Activated T-helper 17 cell treated with anti-CD3 and anti-CD28 coated beads, Interleukin-2, amount 50 U/mL, for 72 hours (primary cell): ENCODE measurements around the gene MYH7B. TPM values are rescaled to one million over a fixed set of nuclear protein-coding genes. Genes with fewer than 3 reads are reported as not detected.

Source experiments
- ATAC-seq: fragments of 150-1000 bp; cut with Tn5 transposase; replicated peaks from 2 replicates; pipeline ENCODE4 v1.10.0; 2021; ENCODE audit warnings: mild to moderate bottlenecking, moderate library complexity
- H3K27ac Mint-ChIP-seq: one replicate; pipeline ENCODE4 v1.8.0; 2022; ENCODE audit warnings: mixed read lengths
- H3K27me3 Mint-ChIP-seq: one replicate; pipeline ENCODE4 v1.8.0; 2022; ENCODE audit warnings: mixed read lengths
- H3K36me3 Mint-ChIP-seq: one replicate; pipeline ENCODE4 v1.8.0; 2022; ENCODE audit warnings: low read depth, mild to moderate bottlenecking, mixed read lengths
- H3K4me1 Mint-ChIP-seq: one replicate; pipeline ENCODE4 v1.8.0; 2022; ENCODE audit warnings: mixed read lengths
- H3K4me3 Mint-ChIP-seq: one replicate; pipeline ENCODE4 v1.8.0; 2022; ENCODE audit warnings: mild to moderate bottlenecking, mixed read lengths
- H3K9me3 Mint-ChIP-seq: one replicate; pipeline ENCODE4 v1.8.0; 2022; ENCODE audit warnings: mixed read lengths
- total RNA-seq, 2 donors: library from RNA; stranded (reverse); gene quantifications; one replicate each; pipeline ENCODE4 v1.2.3, GENCODE V29; 2022

The MYH7B gene
- total RNA-seq, 2 donors from 2014 or later, result 0.24 to 0.29 TPM

GRCh38 chr20:34987288-34988190 is 31.9 kb downstream of the MYH7B start:
- Mint-ChIP-seq H3K27ac (no peak overlapping the region), H3K4me1 (peaks cover 8% of the 10 kb centered on the region), H3K4me3 (no peak overlapping the region), H3K27me3 (peaks cover 13% of the 10 kb centered on the region), H3K9me3 (no peaks in the 10 kb centered on the region), H3K36me3 (no peaks in the 10 kb centered on the region)
- no peak for ATAC-seq

GRCh38 chr20:34988191-34988540 is 32.5 kb downstream of the MYH7B start:
- no peak overlapping the region for H3K4me3 Mint-ChIP-seq
- peaks cover 9% of the 10 kb centered on the region for H3K27me3 Mint-ChIP-seq
- no peaks in the 10 kb centered on the region for H3K36me3 Mint-ChIP-seq
- no peaks in the 10 kb centered on the region for H3K9me3 Mint-ChIP-seq
- H3K4me1 Mint-ChIP-seq, result peaks cover 8% of the 10 kb centered on the region
- no peak overlapping the region for H3K27ac Mint-ChIP-seq
- no peak for ATAC-seq

GRCh38 chr20:34989118-34989517 is 33.5 kb downstream of the MYH7B start:
- no peak for ATAC-seq
- Mint-ChIP-seq H3K4me3 (no peak overlapping the region), H3K27ac (no peak overlapping the region)

GRCh38 chr20:34989670-34990069 is 34.0 kb downstream of the MYH7B start:
- H3K27ac Mint-ChIP-seq, result no peak overlapping the region
- peaks cover 3% of the 10 kb centered on the region for H3K27me3 Mint-ChIP-seq
- no peak for ATAC-seq
- no peak overlapping the region for H3K4me3 Mint-ChIP-seq
- no peaks in the 10 kb centered on the region for H3K9me3 Mint-ChIP-seq
- H3K36me3 Mint-ChIP-seq, result no peaks in the 10 kb centered on the region
- H3K4me1 Mint-ChIP-seq, result peaks cover 8% of the 10 kb centered on the region

More at GRCh38 chr20:34989118-34989517, 33.5 kb downstream of the MYH7B start:
- no peaks in the 10 kb centered on the region for H3K36me3 Mint-ChIP-seq
- H3K27me3 Mint-ChIP-seq, result peaks cover 3% of the 10 kb centered on the region
- H3K9me3 Mint-ChIP-seq, result no peaks in the 10 kb centered on the region
- H3K4me1 Mint-ChIP-seq, result peaks cover 8% of the 10 kb centered on the region

GRCh38 chr20:34990231-34990630 is 34.6 kb downstream of the MYH7B start:
- Mint-ChIP-seq H3K27me3 (peaks cover under 1% of the 10 kb centered on the region), H3K4me1 (peaks cover 5% of the 10 kb centered on the region), H3K36me3 (no peaks in the 10 kb centered on the region), H3K9me3 (no peaks in the 10 kb centered on the region), H3K27ac (no peak overlapping the region), H3K4me3 (no peak overlapping the region)
- no peak for ATAC-seq

- Mint-ChIP-seq H3K27ac (peak overlapping the region; percentile 65), H3K4me3 (no peak overlapping the region), H3K9me3 (no peaks in the 10 kb centered on the region), H3K27me3 (no peaks in the 10 kb centered on the region), H3K36me3 (no peaks in the 10 kb centered on the region), H3K4me1 (peaks cover 3% of the 10 kb centered on the region)
- ATAC-seq, result no peak
These were observed 35.1 kb downstream of the MYH7B start for GRCh38 chr20:34990661-34991214.

- Mint-ChIP-seq H3K27ac (no peak overlapping the region), H3K27me3 (no peaks in the 10 kb centered on the region), H3K36me3 (peaks cover 5% of the 10 kb centered on the region), H3K4me3 (no peak overlapping the region), H3K4me1 (peaks cover 3% of the 10 kb centered on the region), H3K9me3 (no peaks in the 10 kb centered on the region)
- no peak for ATAC-seq
These were observed 37.2 kb downstream of the MYH7B start for GRCh38 chr20:34992751-34993417.

- Mint-ChIP-seq H3K36me3 (peaks cover 16% of the 10 kb centered on the region), H3K27ac (no peak overlapping the region), H3K4me1 (peaks cover 3% of the 10 kb centered on the region)
These were observed 38.4 kb downstream of the MYH7B start for GRCh38 chr20:34993941-34994508.

GRCh38 chr20:34994509-34995131 is 39.0 kb downstream of the MYH7B start:
- Mint-ChIP-seq H3K27me3 (no peaks in the 10 kb centered on the region), H3K4me1 (peaks cover 3% of the 10 kb centered on the region), H3K27ac (no peak overlapping the region), H3K36me3 (peaks cover 21% of the 10 kb centered on the region), H3K4me3 (no peak overlapping the region), H3K9me3 (no peaks in the 10 kb centered on the region)
- ATAC-seq, result no peak

More at GRCh38 chr20:34993941-34994508, 38.4 kb downstream of the MYH7B start:
- no peaks in the 10 kb centered on the region for H3K27me3 Mint-ChIP-seq
- H3K4me3 Mint-ChIP-seq, result no peak overlapping the region
- no peaks in the 10 kb centered on the region for H3K9me3 Mint-ChIP-seq
- no peak for ATAC-seq

GRCh38 chr20:34995192-34995591 is 39.5 kb downstream of the MYH7B start:
- Mint-ChIP-seq H3K27ac (no peak overlapping the region), H3K4me1 (peaks cover 3% of the 10 kb centered on the region), H3K27me3 (no peaks in the 10 kb centered on the region), H3K9me3 (no peaks in the 10 kb centered on the region), H3K36me3 (peaks cover 26% of the 10 kb centered on the region), H3K4me3 (no peak overlapping the region)
- ATAC-seq, result no peak

- Mint-ChIP-seq H3K4me3 (no peak overlapping the region), H3K4me1 (peaks cover 3% of the 10 kb centered on the region), H3K27me3 (no peaks in the 10 kb centered on the region), H3K27ac (no peak overlapping the region), H3K36me3 (peaks cover 30% of the 10 kb centered on the region), H3K9me3 (no peaks in the 10 kb centered on the region)
- ATAC-seq, result no peak
These were observed 40.0 kb downstream of the MYH7B start for GRCh38 chr20:34995696-34996095.

- Mint-ChIP-seq H3K4me1 (no peaks in the 10 kb centered on the region), H3K27ac (no peak overlapping the region), H3K27me3 (no peaks in the 10 kb centered on the region), H3K9me3 (no peaks in the 10 kb centered on the region), H3K36me3 (peaks cover 37% of the 10 kb centered on the region), H3K4me3 (no peak overlapping the region)
- ATAC-seq, result no peak
These were observed 40.8 kb downstream of the MYH7B start for GRCh38 chr20:34996243-34997028.

- no peaks in the 10 kb centered on the region for H3K4me1 Mint-ChIP-seq
- peaks cover 44% of the 10 kb centered on the region for H3K36me3 Mint-ChIP-seq
- H3K4me3 Mint-ChIP-seq, result no peak overlapping the region
- H3K27ac Mint-ChIP-seq, result no peak overlapping the region
- H3K27me3 Mint-ChIP-seq, result no peaks in the 10 kb centered on the region
- no peaks in the 10 kb centered on the region for H3K9me3 Mint-ChIP-seq
- ATAC-seq, result no peak
These were observed 41.5 kb downstream of the MYH7B start for GRCh38 chr20:34997131-34997561.
